ENCODE measurements around the gene SLC9A8. TPM values are rescaled to one million over a fixed set of nuclear protein-coding genes. Genes with fewer than 3 reads are reported as not detected.
"Not testable (repeated sequence)": the region's sequence is repeated elsewhere in the genome, so short reads cannot be mapped to it uniquely, and the experiment has no call there.

SLC9A8 gene, protein sequence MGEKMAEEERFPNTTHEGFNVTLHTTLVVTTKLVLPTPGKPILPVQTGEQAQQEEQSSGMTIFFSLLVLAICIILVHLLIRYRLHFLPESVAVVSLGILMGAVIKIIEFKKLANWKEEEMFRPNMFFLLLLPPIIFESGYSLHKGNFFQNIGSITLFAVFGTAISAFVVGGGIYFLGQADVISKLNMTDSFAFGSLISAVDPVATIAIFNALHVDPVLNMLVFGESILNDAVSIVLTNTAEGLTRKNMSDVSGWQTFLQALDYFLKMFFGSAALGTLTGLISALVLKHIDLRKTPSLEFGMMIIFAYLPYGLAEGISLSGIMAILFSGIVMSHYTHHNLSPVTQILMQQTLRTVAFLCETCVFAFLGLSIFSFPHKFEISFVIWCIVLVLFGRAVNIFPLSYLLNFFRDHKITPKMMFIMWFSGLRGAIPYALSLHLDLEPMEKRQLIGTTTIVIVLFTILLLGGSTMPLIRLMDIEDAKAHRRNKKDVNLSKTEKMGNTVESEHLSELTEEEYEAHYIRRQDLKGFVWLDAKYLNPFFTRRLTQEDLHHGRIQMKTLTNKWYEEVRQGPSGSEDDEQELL
- total RNA-seq: 15.2 and 15.7 TPM in 2 replicates

DNA sequence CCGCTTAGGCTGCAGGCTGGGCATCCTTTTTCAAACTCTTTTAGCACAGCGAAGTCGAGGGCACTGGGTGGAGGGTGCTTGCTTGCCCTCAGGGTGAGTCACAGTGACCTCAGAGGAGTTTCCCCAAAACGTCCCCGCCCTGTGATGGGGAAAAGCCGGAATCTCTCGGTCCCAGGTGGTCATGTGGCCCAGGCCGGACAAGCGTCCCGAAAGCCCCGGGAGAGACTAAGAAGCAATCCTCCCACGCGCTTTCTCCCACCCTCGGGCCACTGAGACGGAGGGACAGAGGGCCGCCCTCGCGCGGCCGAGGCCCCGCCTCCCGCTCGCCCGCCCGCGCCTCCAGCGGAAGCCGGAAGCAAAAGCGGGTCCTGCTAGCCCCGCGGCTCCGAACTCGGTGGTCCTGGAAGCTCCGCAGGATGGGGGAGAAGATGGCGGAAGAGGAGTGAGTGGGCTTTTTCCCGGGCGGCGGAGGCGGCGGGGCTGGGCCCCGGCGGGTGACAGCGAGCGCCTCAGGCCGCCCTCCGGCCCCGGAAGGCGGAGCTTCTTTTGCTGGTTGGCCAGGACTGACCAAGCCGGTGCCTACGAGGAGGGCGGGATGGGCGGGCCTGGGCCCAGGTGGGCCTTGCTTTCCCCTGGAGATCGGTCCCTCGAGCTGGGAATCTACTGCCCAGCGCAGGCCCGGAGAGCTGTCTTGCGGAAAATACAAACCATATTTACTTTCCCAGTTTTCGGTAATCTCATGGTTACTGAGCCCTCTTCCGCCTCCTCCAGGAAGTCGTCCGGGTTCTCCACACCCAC lies at the start of gene SLC9A8:
Gene SLC9A8, plus strand, starts transcription at position 322 of the 798 bp plus-strand sequence. Its CDS starts 95 bp downstream, at position 417.
- Mint-ChIP-seq H3K27me3 (no peaks in the 10 kb centered on the region), H3K4me1 (peaks cover 42% of the 10 kb centered on the region), H3K36me3 (ENCODE audit: low read depth) (peaks cover 27% of the 10 kb centered on the region), H3K4me3 (peak within 1 kb of the TSS; percentile 92), H3K27ac (peak within 1 kb of the TSS; percentile 96), H3K9me3 (no peaks in the 10 kb centered on the region)
- DNase-seq: peak; percentile 94
- intact Hi-C loops (cut with micrococcal nuclease): loop anchor here (2.0 to 5.0 kb wide), 4 partner anchors 36 to 300 kb away; partner anchors contain the start of genes B4GALT5 and UBE2V1

DNA sequence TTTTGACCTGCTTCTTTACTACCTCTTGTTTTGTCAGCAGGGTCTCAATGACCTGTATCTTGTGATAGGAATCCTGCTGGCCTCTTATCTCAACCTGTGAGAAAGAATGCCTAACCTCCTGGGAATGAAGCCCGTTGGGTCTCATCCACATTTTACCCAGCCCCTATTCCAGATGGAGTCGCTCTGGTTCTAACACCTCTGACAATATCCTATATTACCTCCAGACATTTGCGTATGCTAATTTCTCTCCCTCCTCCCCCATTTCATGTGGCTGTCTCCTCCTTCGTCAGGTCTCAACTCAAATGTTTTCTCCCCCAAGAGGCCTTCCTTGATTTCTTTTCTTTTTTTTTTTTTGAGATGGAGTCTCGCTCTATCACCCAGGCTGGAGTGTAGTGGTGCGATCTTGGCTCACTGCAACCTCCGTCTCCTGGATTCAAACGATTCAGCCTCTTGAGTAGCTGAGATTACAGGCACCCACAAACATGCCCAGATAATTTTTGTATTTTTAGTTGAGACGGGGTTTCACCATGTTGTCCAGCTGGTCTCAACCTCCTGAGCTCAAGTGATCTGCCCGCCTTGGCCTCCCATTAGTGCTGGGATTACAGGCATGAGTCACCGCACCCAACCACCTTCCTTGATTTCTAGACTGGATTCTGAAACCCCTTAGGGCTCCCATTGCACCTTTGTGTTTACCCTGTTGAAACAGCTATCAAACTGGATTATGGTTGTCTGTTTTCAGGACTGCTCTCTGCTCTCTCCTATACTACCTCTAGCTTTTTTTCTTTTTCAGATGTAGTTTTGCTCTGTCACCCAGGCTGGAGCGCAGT lies 49.5 kb upstream of the SLC9A8 start:
- Mint-ChIP-seq H3K9me3 (peaks cover 3% of the 10 kb centered on the region), H3K4me1 (peaks cover 13% of the 10 kb centered on the region), H3K36me3 (ENCODE audit: low read depth) (no peaks in the 10 kb centered on the region), H3K27me3 (peaks cover 66% of the 10 kb centered on the region), H3K27ac (no peak overlapping the region), H3K4me3 (no peak overlapping the region)
- DNase-seq: no peak
- intact Hi-C loops (cut with micrococcal nuclease): no loop called here

DNA sequence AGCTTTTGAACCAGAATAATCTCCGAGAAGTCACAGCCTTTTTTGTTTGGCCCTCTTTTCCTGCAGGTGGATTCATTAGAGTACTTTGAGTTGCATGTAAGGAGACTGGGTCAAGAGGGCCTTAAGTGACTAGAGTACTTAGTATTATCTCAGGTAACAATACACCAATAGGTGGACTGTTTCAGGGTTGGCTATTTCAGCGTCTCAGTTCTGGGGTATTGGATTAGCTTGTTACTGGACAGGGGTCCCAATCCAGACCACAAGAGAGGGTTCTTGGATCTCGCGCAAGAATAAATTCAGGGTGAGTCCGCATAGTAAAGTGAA lies 47.3 kb upstream of the SLC9A8 start:
- peaks cover 26% of the 10 kb centered on the region for H3K4me1 Mint-ChIP-seq
- peaks cover 3% of the 10 kb centered on the region for H3K9me3 Mint-ChIP-seq
- no peak overlapping the region for H3K27ac Mint-ChIP-seq
- H3K4me3 Mint-ChIP-seq: no peak overlapping the region
- H3K27me3 Mint-ChIP-seq: peaks cover 56% of the 10 kb centered on the region
- intact Hi-C loops (cut with micrococcal nuclease): no loop called here
- no peaks in the 10 kb centered on the region for H3K36me3 Mint-ChIP-seq (ENCODE audit: low read depth)
- DNase-seq: no peak

DNA sequence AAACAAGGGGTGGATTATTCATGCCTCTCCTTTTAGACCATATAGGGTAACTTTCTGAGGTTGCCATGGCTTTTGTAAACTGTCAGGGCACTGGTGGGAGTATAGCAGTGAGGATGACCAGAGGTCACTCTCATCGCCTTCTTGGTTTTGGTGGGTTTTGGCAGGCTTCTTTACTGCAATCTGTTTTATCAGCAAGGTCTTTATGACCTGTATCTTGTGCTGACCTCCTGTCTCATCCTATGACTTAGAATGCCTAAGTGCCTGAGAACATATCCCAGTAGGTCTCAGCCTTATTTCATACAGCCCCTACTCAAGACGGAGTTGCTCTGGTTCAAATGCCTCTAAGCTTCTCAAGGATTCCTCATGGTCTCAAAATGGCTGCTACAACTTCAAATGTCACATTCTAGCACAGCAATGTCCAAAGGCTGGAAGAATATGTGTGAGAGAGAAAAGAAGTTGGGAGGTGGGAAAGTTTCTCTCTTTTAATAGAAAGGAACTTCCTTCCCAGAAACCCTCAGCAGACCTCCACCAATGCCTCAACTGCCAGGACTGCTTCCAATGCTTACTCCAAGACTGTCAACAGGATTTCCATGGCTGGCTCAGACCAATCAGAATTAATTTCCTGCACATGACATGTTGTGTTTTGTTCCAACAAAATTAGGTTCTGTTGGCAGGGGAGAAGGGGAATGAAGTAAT lies 46.6 kb upstream of the SLC9A8 start:
- intact Hi-C loops (cut with micrococcal nuclease): no loop called here
- Mint-ChIP-seq H3K27ac (no peak overlapping the region), H3K36me3 (ENCODE audit: low read depth) (no peaks in the 10 kb centered on the region), H3K27me3 (peaks cover 54% of the 10 kb centered on the region), H3K9me3 (peaks cover 3% of the 10 kb centered on the region), H3K4me1 (peaks cover 30% of the 10 kb centered on the region), H3K4me3 (no peak overlapping the region)
- DNase-seq: no peak

DNA sequence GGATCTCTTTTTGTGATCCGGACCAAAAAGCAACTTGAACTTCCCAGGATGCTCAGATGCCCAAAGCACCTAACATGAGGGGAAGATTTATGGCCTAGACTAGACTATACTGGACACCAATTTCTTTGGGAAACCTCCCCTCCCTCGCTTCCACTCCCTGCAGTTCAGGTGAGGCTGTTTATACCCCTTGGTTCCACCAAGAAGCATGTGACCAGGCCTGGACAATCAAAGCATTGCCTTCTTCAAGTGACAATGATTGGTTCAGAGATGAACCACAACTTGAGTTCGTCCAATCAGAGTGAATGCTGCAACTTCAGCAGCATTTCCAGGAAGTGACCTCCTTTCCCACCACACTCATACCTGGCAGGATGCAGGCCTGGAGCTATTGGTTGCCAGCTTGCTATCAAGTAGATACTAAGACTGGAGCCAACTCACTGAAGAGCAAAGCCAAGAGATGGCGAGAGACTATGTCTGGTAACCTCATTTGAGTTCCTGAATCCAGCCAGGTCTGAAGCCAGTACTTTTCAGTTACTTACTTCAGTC lies 45.6 kb upstream of the SLC9A8 start:
- Mint-ChIP-seq H3K36me3 (ENCODE audit: low read depth) (no peaks in the 10 kb centered on the region), H3K9me3 (peaks cover 3% of the 10 kb centered on the region), H3K27me3 (peaks cover 47% of the 10 kb centered on the region), H3K4me1 (peaks cover 32% of the 10 kb centered on the region), H3K4me3 (no peak overlapping the region), H3K27ac (no peak overlapping the region)
- DNase-seq: peak; percentile 65
- intact Hi-C loops (cut with micrococcal nuclease): no loop called here

DNA sequence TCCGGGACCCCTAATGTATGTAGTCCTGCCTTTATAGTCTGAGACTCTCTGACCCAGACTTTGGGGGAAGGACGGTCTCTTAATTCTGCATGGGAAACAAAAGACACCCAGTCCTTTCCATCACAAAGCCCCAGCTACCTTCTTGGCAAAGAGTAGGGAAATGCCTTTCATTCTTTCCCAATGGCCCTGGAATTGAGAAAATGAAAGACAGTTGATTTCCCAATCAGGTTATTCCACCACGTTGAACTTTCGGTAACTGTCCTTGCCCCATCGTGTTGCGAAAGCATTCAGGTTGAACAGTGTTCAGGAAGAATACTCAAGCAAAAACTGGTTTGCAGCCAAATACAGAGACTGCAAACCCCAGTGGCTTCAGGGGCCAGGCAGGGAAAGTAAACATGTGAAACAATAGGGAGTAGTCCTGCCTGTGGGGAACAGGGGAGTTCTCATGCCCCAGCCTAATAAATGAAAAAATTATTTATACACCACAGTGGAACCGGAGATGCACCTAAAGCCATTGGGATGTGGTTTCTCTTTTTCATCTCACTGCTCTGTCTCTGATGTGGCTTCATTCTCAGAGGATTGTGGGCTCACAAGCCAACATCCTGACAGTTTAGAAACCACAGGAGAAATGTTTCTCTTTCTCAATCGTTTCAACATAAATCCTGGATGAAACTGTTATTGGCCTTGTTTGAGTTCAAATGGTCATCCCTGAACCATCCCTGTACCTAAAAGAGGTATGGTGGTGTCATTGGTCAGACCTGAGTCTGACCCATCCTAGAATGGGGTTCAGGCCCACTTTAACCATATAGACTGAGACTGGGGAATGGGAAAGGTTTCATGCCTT lies 44.2 kb upstream of the SLC9A8 start:
- Mint-ChIP-seq H3K9me3 (peaks cover 3% of the 10 kb centered on the region), H3K27me3 (peaks cover 40% of the 10 kb centered on the region), H3K36me3 (ENCODE audit: low read depth) (no peaks in the 10 kb centered on the region), H3K4me3 (peak overlapping the region; percentile 56), H3K27ac (peak overlapping the region; percentile 43), H3K4me1 (peaks cover 33% of the 10 kb centered on the region)
- peak; percentile 88 for DNase-seq
- intact Hi-C loops (cut with micrococcal nuclease): loop anchor here (1.0 to 2.0 kb wide), 2 partner anchors 8 to 34 kb away; no protein-coding TSS in a partner anchor

DNA sequence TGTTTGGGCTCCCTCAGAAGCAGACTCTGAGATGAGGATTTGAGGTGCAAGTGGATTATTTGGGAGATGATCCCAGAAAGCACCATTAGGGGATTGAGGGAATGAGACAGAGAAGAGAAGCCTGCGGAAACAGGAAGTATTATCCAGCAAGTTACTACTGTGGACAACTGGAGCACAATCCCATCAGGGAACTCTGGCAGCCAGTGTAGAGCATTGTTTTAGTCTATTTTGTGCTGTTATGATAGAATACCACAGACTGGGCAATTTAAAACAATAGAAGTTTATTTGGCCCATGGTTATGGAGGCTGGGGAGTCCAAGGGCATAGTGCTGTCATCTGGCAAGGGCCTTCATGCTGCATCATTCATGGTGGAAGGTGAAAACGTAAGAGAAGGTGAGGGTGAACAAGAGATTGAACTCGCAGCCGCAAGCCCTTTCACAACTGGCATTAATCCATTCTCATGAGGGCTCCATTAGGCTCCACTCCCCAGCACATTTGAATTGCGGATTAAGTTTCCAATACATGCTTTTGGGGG lies 43.5 kb upstream of the SLC9A8 start:
- Mint-ChIP-seq H3K4me3 (peak overlapping the region; percentile 56), H3K36me3 (ENCODE audit: low read depth) (no peaks in the 10 kb centered on the region), H3K9me3 (peaks cover 3% of the 10 kb centered on the region), H3K4me1 (peaks cover 33% of the 10 kb centered on the region), H3K27ac (peak overlapping the region; percentile 43), H3K27me3 (peaks cover 34% of the 10 kb centered on the region)
- DNase-seq: no peak
- intact Hi-C loops (cut with micrococcal nuclease): loop anchor here (2.0 kb wide), 1 partner anchor 34 kb away; no protein-coding TSS in a partner anchor

DNA sequence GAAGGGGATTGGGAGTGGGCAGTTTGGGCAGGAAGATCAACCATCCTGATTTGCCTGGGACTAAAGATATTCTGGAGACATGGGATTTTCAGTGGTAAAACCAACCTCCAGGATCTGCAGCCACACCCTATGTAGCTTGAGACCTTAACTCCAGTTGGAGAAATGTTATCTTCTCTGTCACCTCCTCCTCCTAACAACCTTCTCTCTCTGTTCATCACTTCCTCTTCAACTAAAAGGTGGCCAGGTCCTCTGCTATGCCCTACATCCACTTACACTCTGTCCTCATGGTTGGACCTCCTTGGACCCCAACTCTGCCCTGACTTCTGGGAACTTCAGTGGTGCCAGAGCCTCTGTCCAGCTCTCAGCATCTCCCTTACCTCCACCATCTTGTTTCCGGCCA lies 42.0 kb upstream of the SLC9A8 start:
- peaks cover 27% of the 10 kb centered on the region for H3K27me3 Mint-ChIP-seq
- H3K27ac Mint-ChIP-seq: no peak overlapping the region
- no peak for DNase-seq
- peaks cover 39% of the 10 kb centered on the region for H3K4me1 Mint-ChIP-seq
- no peaks in the 10 kb centered on the region for H3K36me3 Mint-ChIP-seq (ENCODE audit: low read depth)
- H3K9me3 Mint-ChIP-seq: peaks cover 3% of the 10 kb centered on the region
- no peak overlapping the region for H3K4me3 Mint-ChIP-seq
- intact Hi-C loops (cut with micrococcal nuclease): loop anchor here (10.0 kb wide), 1 partner anchor 96 kb away; no protein-coding TSS in a partner anchor

DNA sequence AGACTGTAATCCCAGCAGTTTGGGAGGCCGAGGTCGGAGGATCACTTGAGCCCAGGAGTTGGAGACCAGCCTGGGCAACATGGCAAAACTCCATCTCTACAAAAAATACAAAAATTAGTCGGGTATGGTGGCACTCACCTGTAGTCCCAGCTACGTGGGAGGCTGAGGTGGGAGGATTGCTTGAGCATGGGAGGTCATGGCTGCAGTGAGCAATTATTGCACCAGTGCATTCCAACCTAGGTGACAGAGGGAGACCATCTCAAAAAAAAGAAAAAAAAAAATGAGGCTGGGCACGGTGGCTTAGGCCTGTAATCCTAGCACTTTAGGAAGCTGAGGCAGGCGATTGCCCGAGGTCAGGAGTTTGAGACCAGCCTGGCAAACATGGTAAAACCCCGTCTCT lies 38.4 kb upstream of the SLC9A8 start:
- Mint-ChIP-seq H3K27me3 (peaks cover 17% of the 10 kb centered on the region), H3K4me1 (peaks cover 35% of the 10 kb centered on the region)
- DNase-seq; H3K9me3 Mint-ChIP-seq; H3K4me3 Mint-ChIP-seq; H3K36me3 Mint-ChIP-seq (ENCODE audit: low read depth); H3K27ac Mint-ChIP-seq: not testable (repeated sequence)
- intact Hi-C loops (cut with micrococcal nuclease): loop anchor here (10.0 kb wide), 1 partner anchor 99 kb away; no protein-coding TSS in a partner anchor

DNA sequence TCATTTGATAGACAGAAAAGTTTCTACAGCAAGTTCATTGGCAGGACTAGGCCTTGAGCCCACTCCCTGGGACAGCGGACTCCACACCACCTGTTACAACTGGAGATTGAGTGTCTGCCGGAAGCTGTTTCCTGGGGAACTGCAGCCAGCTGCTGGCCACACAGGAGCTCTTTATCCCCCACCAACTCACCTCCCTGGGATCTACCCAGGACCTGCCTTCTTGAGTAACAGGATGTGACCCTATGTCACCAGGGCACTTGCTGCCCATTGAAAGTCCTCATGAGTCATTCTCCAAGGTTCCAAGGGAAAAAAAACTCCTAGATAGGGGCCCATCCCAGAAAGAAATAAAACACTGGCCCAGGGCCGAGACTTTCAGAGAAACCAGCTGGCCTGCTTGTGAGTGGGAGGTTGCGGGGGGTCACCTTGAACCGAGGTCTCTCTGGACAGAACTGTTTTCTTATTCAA lies 37.4 kb upstream of the SLC9A8 start:
- no peak overlapping the region for H3K27ac Mint-ChIP-seq
- H3K4me3 Mint-ChIP-seq: no peak overlapping the region
- H3K27me3 Mint-ChIP-seq: peaks cover 10% of the 10 kb centered on the region
- peaks cover 30% of the 10 kb centered on the region for H3K4me1 Mint-ChIP-seq
- intact Hi-C loops (cut with micrococcal nuclease): loop anchor here (10.0 kb wide), 1 partner anchor 100 kb away; no protein-coding TSS in a partner anchor
- no peaks in the 10 kb centered on the region for H3K9me3 Mint-ChIP-seq
- H3K36me3 Mint-ChIP-seq (ENCODE audit: low read depth): no peaks in the 10 kb centered on the region
- DNase-seq: no peak

DNA sequence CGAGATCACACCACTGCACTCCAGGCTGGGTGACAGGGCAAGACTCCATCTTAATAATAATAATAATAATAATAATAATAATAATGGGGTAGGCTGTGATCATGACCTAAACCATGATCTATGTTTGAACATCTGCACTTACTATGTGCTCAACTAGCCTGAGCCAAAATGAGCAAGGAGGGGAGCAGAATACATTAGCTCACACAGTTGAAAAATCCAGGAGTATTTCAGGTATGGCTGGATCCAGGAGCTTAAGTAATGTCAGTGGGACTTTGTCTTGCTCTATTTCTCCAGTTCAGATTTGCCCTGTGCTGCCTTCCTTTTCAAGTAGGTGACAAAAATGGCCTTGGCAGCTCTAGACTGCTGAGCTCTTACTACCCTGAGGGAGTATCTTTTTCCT lies 32.7 kb upstream of the SLC9A8 start:
- H3K27me3 Mint-ChIP-seq: peaks cover 3% of the 10 kb centered on the region
- intact Hi-C loops (cut with micrococcal nuclease): loop anchor here (10.0 kb wide), 1 partner anchor 105 kb away; no protein-coding TSS in a partner anchor
- H3K9me3 Mint-ChIP-seq: no peaks in the 10 kb centered on the region
- no peaks in the 10 kb centered on the region for H3K36me3 Mint-ChIP-seq (ENCODE audit: low read depth)
- no peak overlapping the region for H3K4me3 Mint-ChIP-seq
- no peak overlapping the region for H3K27ac Mint-ChIP-seq
- no peak for DNase-seq
- H3K4me1 Mint-ChIP-seq: peaks cover 24% of the 10 kb centered on the region
